ENCODE data around the gene SEC23IP.
A peak's percentile ranks its signal among the peaks of the same experiment; 100 is the strongest.
"Not testable (repeated sequence)": the region's sequence is repeated elsewhere in the genome, so short reads cannot be mapped to it uniquely, and the experiment has no call there.

Gene SEC23IP

DNA sequence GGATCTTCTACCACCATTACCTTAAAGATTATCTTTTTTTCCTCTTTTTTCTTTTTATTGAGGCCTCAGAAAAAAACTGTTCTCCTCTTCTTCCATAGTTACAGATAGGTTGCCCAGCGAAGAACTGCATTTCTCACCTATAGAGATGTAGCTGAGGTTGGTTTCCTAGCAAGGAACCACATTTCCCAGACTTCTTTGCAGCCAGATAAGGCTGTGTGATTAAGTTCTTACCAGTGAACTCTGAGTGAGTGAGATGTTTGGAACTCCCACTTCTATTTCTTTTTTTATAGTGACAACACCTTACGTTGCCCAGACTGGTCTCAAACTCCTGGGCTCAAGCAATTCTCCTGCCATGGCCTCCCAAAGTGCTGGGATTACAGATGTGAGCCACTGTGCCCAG, 14.0 kb upstream of the SEC23IP start:
- Histone ChIP-seq H3K27ac (ENCODE audit: low read depth in 2 of 2, low read length in 2 of 2) (no peak overlapping the region), H3K9me3 (ENCODE audit: control insufficient read depth in 2 of 2, low read length in 2 of 2) (no peaks in the 10 kb centered on the region), H3K9ac (ENCODE audit: low read depth in 1 of 2, low read length in 2 of 2) (no peak overlapping the region), H3K36me3 (ENCODE audit: control insufficient read depth in 2 of 2, insufficient read depth in 2 of 2, low read length in 2 of 2) (no peaks in the 10 kb centered on the region), H3K27me3 (ENCODE audit: control insufficient read depth in 2 of 2, insufficient read depth in 2 of 2, low read length in 2 of 2) (no peaks in the 10 kb centered on the region), H3K4me3 (ENCODE audit: low read length in 2 of 2) (no peak overlapping the region), H3K4me1 (ENCODE audit: control insufficient read depth in 2 of 2, insufficient read depth in 2 of 2, low read length in 2 of 2) (peaks cover 3 to 6% of the 10 kb centered on the region in 2 donors)

DNA sequence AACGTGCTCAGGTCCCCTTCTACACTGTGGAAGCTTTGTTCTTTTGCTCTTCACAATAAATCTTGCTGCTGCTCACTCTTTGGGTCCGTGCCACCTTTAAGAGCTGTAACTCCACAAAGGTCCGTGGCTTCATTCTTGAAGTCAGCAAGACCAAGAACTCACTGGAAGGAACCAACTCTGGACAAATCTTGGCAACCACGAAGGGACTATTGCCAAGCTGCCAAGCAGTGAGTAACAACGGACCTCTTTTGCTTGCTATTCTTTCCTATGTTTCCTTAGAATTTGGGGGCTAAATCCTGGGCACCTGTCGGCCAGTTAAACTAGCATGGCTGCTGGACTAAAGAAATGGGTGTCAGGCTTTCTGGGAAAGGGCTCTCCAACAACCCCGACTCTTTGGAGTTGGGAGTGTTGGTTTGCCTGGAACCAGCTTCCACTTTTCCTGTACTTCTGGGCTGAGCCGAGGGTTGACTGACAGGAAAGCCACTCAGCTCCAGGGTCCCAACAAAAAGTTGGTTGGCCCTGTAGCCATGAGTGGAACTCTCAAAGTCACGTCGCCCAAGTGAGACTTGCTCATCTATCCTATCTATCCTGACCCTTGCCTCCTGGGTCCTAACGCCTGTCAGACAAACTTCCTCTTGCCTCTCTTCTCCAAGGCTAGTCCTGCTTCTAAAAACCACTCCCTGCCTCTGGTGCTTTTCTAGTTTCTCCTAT, 8.5 kb upstream of the SEC23IP start:
- not testable (repeated sequence) for H3K4me3 ChIP-seq (ENCODE audit: low read length in 2 of 2)

DNA sequence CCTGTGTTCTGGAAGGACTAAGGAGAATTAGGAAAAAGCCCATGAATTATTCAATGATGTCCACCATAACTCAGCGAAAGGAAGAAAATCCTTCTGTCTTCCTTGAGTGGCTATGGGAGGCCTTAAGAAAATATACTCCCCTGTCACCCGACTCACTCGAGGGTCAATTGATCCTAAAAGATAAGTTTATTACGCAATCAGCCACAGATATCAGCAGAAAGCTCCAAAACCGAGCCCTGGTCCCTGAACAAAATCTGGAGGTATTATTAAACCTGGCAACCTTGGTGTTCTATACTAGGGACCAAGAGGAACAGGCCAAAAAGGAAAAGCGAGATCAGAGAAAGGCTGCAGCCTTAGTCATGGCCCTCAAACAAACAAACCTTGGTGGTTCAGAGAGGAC, 6.5 kb upstream of the SEC23IP start:
- not testable (repeated sequence) for H3K4me3 ChIP-seq (ENCODE audit: low read length in 2 of 2); H3K9me3 ChIP-seq (ENCODE audit: control insufficient read depth in 2 of 2, low read length in 2 of 2); H3K9ac ChIP-seq (ENCODE audit: low read depth in 1 of 2, low read length in 2 of 2); H3K36me3 ChIP-seq (ENCODE audit: control insufficient read depth in 2 of 2, insufficient read depth in 2 of 2, low read length in 2 of 2); H3K4me1 ChIP-seq (ENCODE audit: control insufficient read depth in 2 of 2, insufficient read depth in 2 of 2, low read length in 2 of 2); H3K27ac ChIP-seq (ENCODE audit: low read depth in 2 of 2, low read length in 2 of 2); H3K27me3 ChIP-seq (ENCODE audit: control insufficient read depth in 2 of 2, insufficient read depth in 2 of 2, low read length in 2 of 2)

More for the DNA sequence above, 8.5 kb upstream of the SEC23IP start:
- H3K9me3 ChIP-seq (ENCODE audit: control insufficient read depth in 2 of 2, low read length in 2 of 2); H3K27me3 ChIP-seq (ENCODE audit: control insufficient read depth in 2 of 2, insufficient read depth in 2 of 2, low read length in 2 of 2); H3K36me3 ChIP-seq (ENCODE audit: control insufficient read depth in 2 of 2, insufficient read depth in 2 of 2, low read length in 2 of 2); H3K9ac ChIP-seq (ENCODE audit: low read depth in 1 of 2, low read length in 2 of 2); H3K4me1 ChIP-seq (ENCODE audit: control insufficient read depth in 2 of 2, insufficient read depth in 2 of 2, low read length in 2 of 2); H3K27ac ChIP-seq (ENCODE audit: low read depth in 2 of 2, low read length in 2 of 2): not testable (repeated sequence)

DNA sequence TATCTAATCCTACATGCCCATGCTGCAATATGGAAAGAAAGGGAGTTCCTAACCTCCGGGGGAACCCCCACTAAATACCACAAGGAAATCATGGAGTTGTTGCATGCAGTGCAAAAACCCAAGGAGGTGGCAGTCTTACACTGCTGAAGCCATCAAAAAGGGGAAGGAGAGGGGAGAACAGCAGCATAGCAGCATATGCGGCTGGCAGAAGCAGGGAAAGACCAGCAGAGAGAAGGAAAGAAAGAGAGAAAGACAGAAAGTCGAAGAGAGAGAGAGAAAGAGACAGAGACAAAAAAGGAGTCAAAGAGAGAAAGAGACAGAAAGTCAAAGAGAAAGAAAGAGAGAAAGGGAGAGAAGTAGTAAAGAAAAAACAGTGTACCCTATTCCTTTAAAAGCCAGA, 3.8 kb upstream of the SEC23IP start:
- H3K27ac ChIP-seq (ENCODE audit: low read depth in 2 of 2, low read length in 2 of 2); H3K9ac ChIP-seq (ENCODE audit: low read depth in 1 of 2, low read length in 2 of 2); H3K4me3 ChIP-seq (ENCODE audit: low read length in 2 of 2); H3K4me1 ChIP-seq (ENCODE audit: control insufficient read depth in 2 of 2, insufficient read depth in 2 of 2, low read length in 2 of 2); H3K36me3 ChIP-seq (ENCODE audit: control insufficient read depth in 2 of 2, insufficient read depth in 2 of 2, low read length in 2 of 2); H3K9me3 ChIP-seq (ENCODE audit: control insufficient read depth in 2 of 2, low read length in 2 of 2); H3K27me3 ChIP-seq (ENCODE audit: control insufficient read depth in 2 of 2, insufficient read depth in 2 of 2, low read length in 2 of 2): not testable (repeated sequence)

DNA sequence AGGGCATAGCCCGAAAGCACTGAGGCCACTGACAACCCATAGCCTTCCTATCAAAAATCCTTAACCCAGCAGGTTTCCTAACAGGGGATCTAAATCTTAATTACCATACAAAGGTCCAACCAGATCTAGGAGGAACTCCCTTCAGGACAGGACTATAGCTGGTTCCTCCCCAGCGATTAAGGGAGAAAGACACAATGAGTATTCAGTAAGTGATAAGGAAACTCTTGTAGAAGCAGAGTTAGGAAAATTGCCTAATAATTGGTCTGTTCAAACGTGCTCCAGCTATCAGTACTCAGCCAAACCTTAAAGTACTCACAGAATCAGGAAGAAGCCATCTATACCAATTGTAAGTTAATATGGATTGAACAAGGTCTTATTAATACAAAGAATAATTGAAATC, 3.3 kb upstream of the SEC23IP start:
- H3K27ac ChIP-seq (ENCODE audit: low read depth in 2 of 2, low read length in 2 of 2); H3K36me3 ChIP-seq (ENCODE audit: control insufficient read depth in 2 of 2, insufficient read depth in 2 of 2, low read length in 2 of 2); H3K4me3 ChIP-seq (ENCODE audit: low read length in 2 of 2); H3K9me3 ChIP-seq (ENCODE audit: control insufficient read depth in 2 of 2, low read length in 2 of 2); H3K9ac ChIP-seq (ENCODE audit: low read depth in 1 of 2, low read length in 2 of 2); H3K27me3 ChIP-seq (ENCODE audit: control insufficient read depth in 2 of 2, insufficient read depth in 2 of 2, low read length in 2 of 2): not testable (repeated sequence)
- peaks cover 3 to 11% of the 10 kb centered on the region in 2 donors for H3K4me1 ChIP-seq (ENCODE audit: control insufficient read depth in 2 of 2, insufficient read depth in 2 of 2, low read length in 2 of 2)

DNA sequence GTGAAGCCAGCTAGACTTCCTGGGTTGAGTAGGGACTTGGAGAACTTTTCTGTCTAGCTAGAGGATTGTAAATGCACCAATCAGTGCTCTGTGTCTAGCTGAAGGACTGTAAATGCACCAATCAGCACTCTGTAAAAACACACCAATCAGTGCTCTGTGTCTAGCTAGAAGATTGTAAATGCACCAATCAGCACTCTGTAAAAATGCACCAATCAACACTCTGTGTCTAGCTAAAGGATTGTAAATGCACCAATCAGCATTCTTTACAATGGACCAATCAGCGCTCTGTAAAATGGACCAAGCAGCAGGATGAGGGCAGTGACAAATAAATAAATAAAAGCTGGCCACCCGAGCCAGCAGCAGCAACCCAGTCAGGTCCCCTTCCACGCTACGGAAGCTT, 2.2 kb upstream of the SEC23IP start:
- not testable (repeated sequence) for H3K27me3 ChIP-seq (ENCODE audit: control insufficient read depth in 2 of 2, insufficient read depth in 2 of 2, low read length in 2 of 2); H3K9me3 ChIP-seq (ENCODE audit: control insufficient read depth in 2 of 2, low read length in 2 of 2); H3K27ac ChIP-seq (ENCODE audit: low read depth in 2 of 2, low read length in 2 of 2); H3K9ac ChIP-seq (ENCODE audit: low read depth in 1 of 2, low read length in 2 of 2); H3K36me3 ChIP-seq (ENCODE audit: control insufficient read depth in 2 of 2, insufficient read depth in 2 of 2, low read length in 2 of 2); H3K4me3 ChIP-seq (ENCODE audit: low read length in 2 of 2)
- H3K4me1 ChIP-seq (ENCODE audit: control insufficient read depth in 2 of 2, insufficient read depth in 2 of 2, low read length in 2 of 2): peaks cover 5 to 15% of the 10 kb centered on the region in 2 donors

DNA sequence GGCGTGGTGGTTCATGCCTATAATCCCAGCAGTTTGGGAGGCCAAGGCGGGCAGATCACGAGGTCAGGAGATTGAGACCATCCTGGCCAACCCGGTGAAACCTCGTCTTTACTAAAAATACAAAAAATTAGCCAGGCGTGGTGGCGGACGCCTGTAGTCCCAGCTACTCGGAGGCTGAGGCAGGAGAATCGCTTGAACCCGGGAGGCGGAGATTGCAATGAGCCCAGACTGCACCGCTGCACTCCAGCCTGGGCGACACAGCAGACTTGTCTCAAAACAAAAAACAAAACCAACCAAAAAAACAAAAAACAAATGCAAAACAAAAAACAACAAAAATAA, 712 bp upstream of the SEC23IP start:
- peak overlapping the region; percentile 75 to 78 for H3K27ac ChIP-seq (ENCODE audit: low read depth in 2 of 2, low read length in 2 of 2)
- H3K9me3 ChIP-seq (ENCODE audit: control insufficient read depth in 2 of 2, low read length in 2 of 2); H3K36me3 ChIP-seq (ENCODE audit: control insufficient read depth in 2 of 2, insufficient read depth in 2 of 2, low read length in 2 of 2); H3K27me3 ChIP-seq (ENCODE audit: control insufficient read depth in 2 of 2, insufficient read depth in 2 of 2, low read length in 2 of 2): not testable (repeated sequence)
- peak overlapping the region; percentile 73 to 94 for H3K9ac ChIP-seq (ENCODE audit: low read depth in 1 of 2, low read length in 2 of 2)
- peak overlapping the region; percentile 95 to 98 for H3K4me3 ChIP-seq (ENCODE audit: low read length in 2 of 2)
- peaks cover 7 to 30% of the 10 kb centered on the region in 2 donors for H3K4me1 ChIP-seq (ENCODE audit: control insufficient read depth in 2 of 2, insufficient read depth in 2 of 2, low read length in 2 of 2)

DNA sequence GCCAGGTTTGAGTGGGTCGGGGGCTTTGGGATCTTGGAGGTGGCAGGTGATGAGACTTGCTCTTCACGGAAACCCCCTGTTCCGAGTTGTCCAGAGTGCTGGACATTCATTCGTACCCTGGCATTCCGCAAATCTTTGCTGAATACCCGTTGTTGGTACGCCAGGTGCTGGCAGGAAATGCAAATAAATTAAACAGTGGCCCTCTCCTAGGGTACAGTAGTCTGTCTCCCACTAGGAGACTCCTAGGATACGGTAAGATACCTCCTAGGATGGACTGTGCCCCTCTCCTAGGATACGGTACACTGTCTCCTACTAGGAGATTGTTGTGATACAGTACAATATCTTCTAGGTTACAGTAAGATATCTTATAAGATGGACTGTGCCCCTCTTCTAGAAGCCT, 544 bp downstream of the SEC23IP start:
- Histone ChIP-seq H3K27me3 (ENCODE audit: control insufficient read depth in 2 of 2, insufficient read depth in 2 of 2, low read length in 2 of 2) (no peaks in the 10 kb centered on the region), H3K36me3 (ENCODE audit: control insufficient read depth in 2 of 2, insufficient read depth in 2 of 2, low read length in 2 of 2) (peaks cover 0 to 6% of the 10 kb centered on the region in 2 donors), H3K27ac (ENCODE audit: low read depth in 2 of 2, low read length in 2 of 2) (peak overlapping the region; percentile 75 to 78), H3K9ac (ENCODE audit: low read depth in 1 of 2, low read length in 2 of 2) (peak overlapping the region; percentile 90 to 94), H3K4me1 (ENCODE audit: control insufficient read depth in 2 of 2, insufficient read depth in 2 of 2, low read length in 2 of 2) (peaks cover 7 to 36% of the 10 kb centered on the region in 2 donors), H3K9me3 (ENCODE audit: control insufficient read depth in 2 of 2, low read length in 2 of 2) (no peaks in the 10 kb centered on the region), H3K4me3 (ENCODE audit: low read length in 2 of 2) (peak overlapping the region; percentile 95 to 98)

DNA sequence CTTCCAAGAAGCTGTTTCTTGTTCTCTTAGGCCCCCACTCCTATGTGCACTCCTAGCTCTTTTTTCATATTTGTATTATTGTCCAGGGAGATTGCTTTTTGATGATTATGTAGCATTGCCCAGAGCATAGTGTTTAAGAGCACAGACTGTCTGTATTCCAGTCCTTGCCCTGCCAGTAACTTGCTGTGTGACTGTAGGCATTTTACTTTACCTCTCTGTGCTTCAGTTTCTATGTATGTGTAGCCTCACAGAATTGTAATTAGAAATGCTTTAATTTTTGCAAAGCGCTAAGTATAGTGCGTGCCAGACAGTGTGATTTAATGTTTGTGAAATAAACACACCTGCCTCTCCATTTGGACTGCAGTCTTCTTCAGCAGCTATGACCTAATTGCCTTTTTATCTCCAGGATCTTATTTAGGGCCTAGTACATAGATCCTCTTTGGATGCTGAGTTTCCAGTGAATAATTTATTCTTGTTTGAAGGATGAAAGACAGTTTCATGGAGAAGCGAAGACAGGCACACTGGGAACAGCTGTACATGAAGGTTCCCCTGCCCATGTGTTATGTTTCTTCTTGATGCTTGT, 1.4 kb downstream of the SEC23IP start:
- H3K4me1 ChIP-seq (ENCODE audit: control insufficient read depth in 2 of 2, insufficient read depth in 2 of 2, low read length in 2 of 2): peaks cover 7 to 36% of the 10 kb centered on the region in 2 donors
- no peak overlapping the region for H3K27ac ChIP-seq (ENCODE audit: low read depth in 2 of 2, low read length in 2 of 2)
- H3K9me3 ChIP-seq (ENCODE audit: control insufficient read depth in 2 of 2, low read length in 2 of 2): no peaks in the 10 kb centered on the region
- H3K4me3 ChIP-seq (ENCODE audit: low read length in 2 of 2): no peak overlapping the region
- no peak overlapping the region for H3K9ac ChIP-seq (ENCODE audit: low read depth in 1 of 2, low read length in 2 of 2)
- no peaks in the 10 kb centered on the region for H3K27me3 ChIP-seq (ENCODE audit: control insufficient read depth in 2 of 2, insufficient read depth in 2 of 2, low read length in 2 of 2)
- H3K36me3 ChIP-seq (ENCODE audit: control insufficient read depth in 2 of 2, insufficient read depth in 2 of 2, low read length in 2 of 2): peaks cover 7 to 13% of the 10 kb centered on the region in 2 donors

DNA sequence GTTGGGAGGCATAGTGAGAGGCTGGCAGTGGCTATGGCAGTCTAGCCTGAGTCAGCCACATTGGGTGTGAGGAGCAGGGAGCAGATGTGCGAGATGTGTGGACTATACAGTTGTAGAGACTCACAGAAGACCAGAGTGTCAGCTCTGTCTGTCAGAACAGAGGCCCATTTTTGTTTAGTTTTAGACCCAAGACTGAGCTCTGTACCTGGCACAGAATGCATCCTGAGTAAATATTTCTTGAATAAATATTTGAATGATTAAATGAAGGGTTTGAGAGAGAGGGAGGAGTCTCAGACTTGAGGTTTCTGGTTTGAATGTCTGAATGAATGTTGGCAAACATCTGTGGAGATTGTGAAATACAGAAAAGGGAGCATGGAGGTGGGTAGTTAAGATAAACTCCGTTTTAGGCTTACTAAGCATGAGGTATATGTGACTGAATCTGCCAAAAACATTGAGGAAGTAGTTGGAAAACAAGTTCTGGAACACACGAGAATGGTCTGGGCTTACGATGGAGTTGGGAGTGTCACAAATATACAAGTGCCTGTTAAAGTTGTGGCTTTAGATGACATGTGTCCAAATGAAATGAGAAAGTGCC, 3.6 kb downstream of the SEC23IP start:
- Histone ChIP-seq H3K9ac (ENCODE audit: low read depth in 1 of 2, low read length in 2 of 2) (peak overlapping the region in 1 of 2 donors; percentile 18), H3K9me3 (ENCODE audit: control insufficient read depth in 2 of 2, low read length in 2 of 2) (no peaks in the 10 kb centered on the region), H3K27me3 (ENCODE audit: control insufficient read depth in 2 of 2, insufficient read depth in 2 of 2, low read length in 2 of 2) (no peaks in the 10 kb centered on the region), H3K4me3 (ENCODE audit: low read length in 2 of 2) (no peak overlapping the region), H3K4me1 (ENCODE audit: control insufficient read depth in 2 of 2, insufficient read depth in 2 of 2, low read length in 2 of 2) (peaks cover 7 to 36% of the 10 kb centered on the region in 2 donors), H3K27ac (ENCODE audit: low read depth in 2 of 2, low read length in 2 of 2) (peak overlapping the region in 1 of 2 donors; percentile 36), H3K36me3 (ENCODE audit: control insufficient read depth in 2 of 2, insufficient read depth in 2 of 2, low read length in 2 of 2) (peaks cover 10 to 15% of the 10 kb centered on the region in 2 donors)
